GM12891 (cell line): ENCODE measurements around the gene FBXL3.
"Not testable (repeated sequence)": the region's sequence is repeated elsewhere in the genome, so short reads cannot be mapped to it uniquely, and the experiment has no call there.

Source experiments
- DNase-seq: peaks from one replicate; pipeline ENCODE4 v3.0.0; 2011; ENCODE audit warnings: low spot score; ENCODE audit not compliant: insufficient read length
- FAIRE-seq: peaks from 2 replicates; lab custom pipeline; 2011; peaks lifted over from hg19 to GRCh38; lab: Jason Lieb, UNC
- PAX5 ChIP-seq: IDR thresholded peaks from 2 replicates; pipeline ENCODE4 v1.6.1; 2011; ENCODE audit warnings: low read length, moderate library complexity, mild to moderate bottlenecking; ENCODE audit not compliant: insufficient read depth, severe bottlenecking
- POLR2A ChIP-seq: IDR thresholded peaks from 2 replicates; pipeline ENCODE4 v1.6.1; 2011; ENCODE audit warnings: low read depth, low read length, control low read depth
- POLR2AphosphoS5 ChIP-seq: IDR thresholded peaks from 2 replicates; pipeline ENCODE4 v1.6.1; 2011; ENCODE audit warnings: low read depth, low read length, control low read depth
- POU2F2 ChIP-seq: IDR thresholded peaks from 2 replicates; pipeline ENCODE4 v1.6.1; 2011; ENCODE audit warnings: low read depth, mild to moderate bottlenecking, control low read depth, low read length, moderate library complexity
- SPI1 ChIP-seq: IDR thresholded peaks from 2 replicates; pipeline ENCODE4 v1.6.1; 2011; ENCODE audit warnings: low read depth, low read length, control low read depth
- TAF1 ChIP-seq: IDR thresholded peaks from 2 replicates; pipeline ENCODE4 v1.6.1; 2011; ENCODE audit warnings: low read depth, low read length, control low read depth

The FBXL3 gene

GRCh38 chr13:77009011-77009410 lies 17.9 kb downstream of the FBXL3 start:
- no peak for TF ChIP-seq TAF1
- TF ChIP-seq POLR2A, result no peak
- no peak for DNase-seq
- FAIRE-seq, result no peak

GRCh38 chr13:77008337-77008736 lies 18.6 kb downstream of the FBXL3 start:
- not testable (repeated sequence) for DNase-seq, FAIRE-seq

- no peak for TF ChIP-seq POLR2A
- TF ChIP-seq TAF1, result no peak
- TF ChIP-seq POLR2AphosphoS5, result no peak
- no peak for TF ChIP-seq SPI1
- TF ChIP-seq POU2F2, result no peak
- no peak for TF ChIP-seq PAX5
- FAIRE-seq (peak; percentile 41), DNase-seq (no peak)
Observed at GRCh38 chr13:77002590-77003190, 24.3 kb downstream of the FBXL3 start.

- FAIRE-seq (no peak), DNase-seq (no peak)
- TF ChIP-seq POLR2A, result 0 out of 2 replicates have a peak, but pooled peaks have one; percentile 1
- no peak for TF ChIP-seq POLR2AphosphoS5
Observed at GRCh38 chr13:77001963-77002587, 24.9 kb downstream of the FBXL3 start.

- FAIRE-seq, result peak; percentile 74
- TF ChIP-seq SPI1 (no peak), POLR2A (no peak), TAF1 (no peak), POU2F2 (no peak), PAX5 (no peak), POLR2AphosphoS5 (no peak)
- DNase-seq, result no peak
Observed at GRCh38 chr13:77001540-77001939, 25.4 kb downstream of the FBXL3 start.

- DNase-seq, result no peak
- no peak for TF ChIP-seq POU2F2
- TF ChIP-seq POLR2A, result no peak
- no peak for TF ChIP-seq SPI1
- no peak for TF ChIP-seq TAF1
- no peak for TF ChIP-seq PAX5
- TF ChIP-seq POLR2AphosphoS5, result no peak
- FAIRE-seq, result no peak
Observed at GRCh38 chr13:77000475-77000874, 26.5 kb downstream of the FBXL3 start.

- FAIRE-seq (no peak), DNase-seq (no peak)
- no peak for TF ChIP-seq POU2F2
- no peak for TF ChIP-seq TAF1
- no peak for TF ChIP-seq POLR2AphosphoS5
- no peak for TF ChIP-seq POLR2A
- TF ChIP-seq PAX5, result no peak
- no peak for TF ChIP-seq SPI1
Observed at GRCh38 chr13:76994281-76994680, 32.7 kb downstream of the FBXL3 start.

- FAIRE-seq (no peak), DNase-seq (no peak)
- no peak for TF ChIP-seq POLR2AphosphoS5
- TF ChIP-seq TAF1, result no peak
- no peak for TF ChIP-seq POU2F2
- no peak for TF ChIP-seq PAX5
- no peak for TF ChIP-seq POLR2A
- TF ChIP-seq SPI1, result no peak
Observed at GRCh38 chr13:76993473-76993872, 33.5 kb downstream of the FBXL3 start.

- no peak for DNase-seq
- no peak for TF ChIP-seq PAX5
- TF ChIP-seq POU2F2, result no peak
- no peak for TF ChIP-seq TAF1
- no peak for TF ChIP-seq POLR2AphosphoS5
- no peak for TF ChIP-seq POLR2A
- no peak for FAIRE-seq
Observed at GRCh38 chr13:76993021-76993420, 33.9 kb downstream of the FBXL3 start.

- FAIRE-seq (peak; percentile 64), DNase-seq (no peak)
- TF ChIP-seq POLR2AphosphoS5 (no peak), PAX5 (no peak), POU2F2 (no peak), SPI1 (no peak), TAF1 (no peak), POLR2A (no peak)
Observed at GRCh38 chr13:76992548-76993001, 34.4 kb downstream of the FBXL3 start.
